ENCODE measurements around the gene DDIAS.

DDIAS gene

DNA sequence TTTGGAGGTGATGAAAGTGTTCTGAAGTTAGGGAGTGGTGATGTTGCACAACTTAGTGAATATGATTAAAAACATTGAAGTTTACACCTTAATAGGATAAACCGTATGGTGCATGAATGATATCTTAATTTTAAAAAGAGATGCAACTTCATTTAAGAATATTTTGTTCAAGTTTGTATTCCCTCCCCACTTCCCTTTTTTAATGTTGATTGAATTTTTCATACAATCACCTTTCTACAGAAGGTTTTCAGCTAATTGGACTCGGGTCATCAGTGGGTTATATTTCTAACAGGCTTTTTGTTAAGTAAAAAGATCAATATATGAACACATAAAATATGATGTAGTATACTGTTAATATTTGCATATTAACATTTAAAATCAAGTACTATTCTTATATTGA, 72.6 kb downstream of the DDIAS start:
- no peak for DNase-seq (ENCODE audit: low read depth)
- TF ChIP-seq, protein P1, sequence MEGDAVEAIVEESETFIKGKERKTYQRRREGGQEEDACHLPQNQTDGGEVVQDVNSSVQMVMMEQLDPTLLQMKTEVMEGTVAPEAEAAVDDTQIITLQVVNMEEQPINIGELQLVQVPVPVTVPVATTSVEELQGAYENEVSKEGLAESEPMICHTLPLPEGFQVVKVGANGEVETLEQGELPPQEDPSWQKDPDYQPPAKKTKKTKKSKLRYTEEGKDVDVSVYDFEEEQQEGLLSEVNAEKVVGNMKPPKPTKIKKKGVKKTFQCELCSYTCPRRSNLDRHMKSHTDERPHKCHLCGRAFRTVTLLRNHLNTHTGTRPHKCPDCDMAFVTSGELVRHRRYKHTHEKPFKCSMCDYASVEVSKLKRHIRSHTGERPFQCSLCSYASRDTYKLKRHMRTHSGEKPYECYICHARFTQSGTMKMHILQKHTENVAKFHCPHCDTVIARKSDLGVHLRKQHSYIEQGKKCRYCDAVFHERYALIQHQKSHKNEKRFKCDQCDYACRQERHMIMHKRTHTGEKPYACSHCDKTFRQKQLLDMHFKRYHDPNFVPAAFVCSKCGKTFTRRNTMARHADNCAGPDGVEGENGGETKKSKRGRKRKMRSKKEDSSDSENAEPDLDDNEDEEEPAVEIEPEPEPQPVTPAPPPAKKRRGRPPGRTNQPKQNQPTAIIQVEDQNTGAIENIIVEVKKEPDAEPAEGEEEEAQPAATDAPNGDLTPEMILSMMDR (IDR thresholded peaks at IDR 0.05; ENCODE audit: insufficient read depth, low read depth, low read length, missing control alignments), result no peak
- no peak overlapping the region for H3K4me3 ChIP-seq (ENCODE audit: low read length)

DNA sequence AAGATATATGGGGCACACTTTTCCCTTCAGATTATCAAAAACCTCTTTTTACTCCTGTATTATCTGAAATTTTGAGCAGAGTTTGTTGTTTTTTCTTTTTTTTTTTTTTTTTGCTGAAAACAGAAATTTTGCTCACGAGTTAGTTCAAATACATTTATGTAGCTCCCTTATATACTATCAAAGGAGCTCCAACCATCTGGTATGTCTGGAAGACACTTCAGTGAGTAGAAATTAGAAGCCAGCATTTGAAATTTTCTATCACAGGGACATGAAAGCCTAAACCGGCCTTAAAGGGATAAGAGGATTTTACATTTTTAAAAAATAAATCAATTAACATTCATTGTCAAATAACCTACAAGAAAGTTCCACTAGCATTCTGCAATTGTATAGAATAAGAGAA, 73.3 kb downstream of the DDIAS start:
- TF ChIP-seq, protein P1 (IDR thresholded peaks at IDR 0.05; ENCODE audit: insufficient read depth, low read depth, low read length, missing control alignments), result no peak
- no peak for DNase-seq (ENCODE audit: low read depth)
- no peak overlapping the region for H3K4me3 ChIP-seq (ENCODE audit: low read length)

DNA sequence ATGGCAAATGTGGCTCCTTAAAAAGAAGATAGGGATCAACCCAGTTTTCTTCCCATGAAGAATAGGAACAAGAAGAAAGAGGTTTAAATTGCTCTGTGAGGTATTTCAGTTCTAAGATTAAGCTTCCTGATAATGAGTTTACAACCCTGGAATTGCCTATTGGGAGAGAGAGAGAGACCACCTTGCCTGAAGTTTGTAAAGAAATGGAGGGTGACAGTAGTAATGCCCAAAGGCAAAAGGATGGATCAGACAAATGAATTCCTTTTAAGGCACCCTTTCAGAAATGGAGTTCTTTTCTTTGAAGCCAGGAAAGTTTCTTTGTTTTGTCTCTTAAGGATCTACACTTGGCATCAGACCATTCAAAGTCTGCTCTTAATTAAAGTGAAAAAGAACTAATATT, 74.3 kb downstream of the DDIAS start:
- no peak for DNase-seq (ENCODE audit: low read depth)
- H3K4me3 ChIP-seq (ENCODE audit: low read length), result no peak overlapping the region
- TF ChIP-seq, protein P1 (IDR thresholded peaks at IDR 0.05; ENCODE audit: insufficient read depth, low read depth, low read length, missing control alignments), result no peak

DNA sequence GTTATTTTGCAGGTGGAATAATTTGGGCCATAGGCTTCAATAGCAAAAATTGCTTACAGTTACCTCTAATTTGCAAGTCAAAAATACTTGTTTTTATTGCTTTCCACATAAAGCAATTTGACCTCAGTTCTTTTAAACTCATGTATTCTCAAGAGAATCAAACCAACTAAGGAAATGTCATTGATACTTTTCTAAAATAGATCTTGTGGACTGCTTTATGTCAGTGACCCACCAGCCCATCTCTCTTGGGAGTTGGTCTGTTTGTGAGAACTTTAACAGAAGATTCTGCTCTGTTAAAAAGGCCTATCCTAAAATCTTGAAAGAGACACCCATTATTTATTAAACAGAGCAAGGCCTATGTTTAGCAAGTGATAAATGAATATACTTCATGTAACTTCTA, 75.2 kb downstream of the DDIAS start:
- no peak overlapping the region for H3K4me3 ChIP-seq (ENCODE audit: low read length)
- TF ChIP-seq, protein P1 (IDR thresholded peaks at IDR 0.05; ENCODE audit: insufficient read depth, low read depth, low read length, missing control alignments), result no peak
- no peak for DNase-seq (ENCODE audit: low read depth)

DNA sequence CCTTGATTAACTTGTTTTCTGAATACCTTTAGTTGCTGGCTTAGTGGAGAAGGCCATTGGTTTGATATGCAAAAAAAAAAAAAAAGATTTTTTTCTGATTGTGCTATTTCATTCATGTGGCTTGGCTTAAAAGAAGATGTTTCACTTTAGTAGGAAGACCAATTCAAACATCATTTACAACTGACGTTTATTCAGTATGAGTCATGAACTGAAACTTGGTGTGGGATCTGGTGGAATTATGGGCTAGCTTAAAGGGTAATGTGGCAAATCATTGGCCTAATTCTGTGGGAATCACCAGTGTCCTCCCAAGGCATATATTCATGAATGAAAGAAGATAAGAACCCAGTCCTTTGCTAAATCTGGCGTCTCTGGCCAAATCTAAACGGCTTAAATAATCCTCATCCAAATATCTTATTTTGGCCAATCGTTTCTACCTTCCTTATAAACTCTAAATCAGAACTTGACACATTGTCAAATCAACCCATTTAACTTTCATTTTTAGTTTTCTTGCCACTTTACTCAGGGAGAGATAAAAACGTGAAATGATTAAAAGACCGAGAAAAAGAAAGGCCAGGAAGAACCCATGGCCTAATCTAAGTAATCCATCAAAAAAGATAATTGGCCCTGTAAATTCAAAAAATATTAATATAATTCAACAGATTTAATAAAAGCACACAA, 77.0 kb downstream of the DDIAS start:
- TF ChIP-seq, protein P1 (IDR thresholded peaks at IDR 0.05; ENCODE audit: insufficient read depth, low read depth, low read length, missing control alignments), result no peak
- DNase-seq (ENCODE audit: low read depth), result peak; percentile 67
- no peak overlapping the region for H3K4me3 ChIP-seq (ENCODE audit: low read length)

GRCh38 chr11:82979824-82980223, 78.3 kb downstream of the DDIAS start:
- TF ChIP-seq, protein P1 (IDR thresholded peaks at IDR 0.05; ENCODE audit: insufficient read depth, low read depth, low read length, missing control alignments), result no peak
- H3K4me3 ChIP-seq (ENCODE audit: low read length), result no peak overlapping the region
- no peak for DNase-seq (ENCODE audit: low read depth)

GRCh38 chr11:82980292-82980691, 78.8 kb downstream of the DDIAS start:
- no peak overlapping the region for H3K4me3 ChIP-seq (ENCODE audit: low read length)
- TF ChIP-seq, protein P1 (IDR thresholded peaks at IDR 0.05; ENCODE audit: insufficient read depth, low read depth, low read length, missing control alignments), result no peak
- peak; percentile 89 for DNase-seq (ENCODE audit: low read depth)
